ENCODE data around the gene ZCCHC8.
"Not testable (repeated sequence)": the region's sequence is repeated elsewhere in the genome, so short reads cannot be mapped to it uniquely, and the experiment has no call there.

ZCCHC8 gene

DNA sequence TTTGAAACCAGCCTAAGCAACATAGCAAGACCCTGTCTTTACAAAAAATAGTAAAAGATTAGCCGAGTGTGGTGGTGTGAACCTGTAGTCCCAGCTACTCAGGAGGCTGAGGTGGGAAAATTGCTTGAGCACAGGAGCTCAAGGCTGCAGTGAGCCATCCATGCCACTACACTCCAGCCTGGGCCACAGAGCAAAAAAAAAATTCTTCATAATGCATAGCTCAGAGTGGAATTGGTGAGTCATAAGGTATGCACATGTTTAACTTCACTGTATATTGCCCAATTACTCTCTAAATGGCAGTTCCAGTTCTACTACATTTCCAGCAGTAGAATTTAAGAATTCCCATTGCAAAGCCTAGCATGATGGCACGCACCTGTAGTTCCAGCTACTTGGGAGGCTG lies 51.4 kb downstream of the ZCCHC8 start:
- 0 out of 2 replicates have a peak, but pooled peaks have one; percentile 23 for TF ChIP-seq ISL1 (CRISPR knock-in tag; IDR thresholded peaks at IDR 0.05)
- no peak for TF ChIP-seq ZNF565 (CRISPR knock-in tag; conservative IDR thresholded peaks at IDR 0.05; ENCODE audit: low read depth)
- ATAC-seq, result peak; percentile 82

DNA sequence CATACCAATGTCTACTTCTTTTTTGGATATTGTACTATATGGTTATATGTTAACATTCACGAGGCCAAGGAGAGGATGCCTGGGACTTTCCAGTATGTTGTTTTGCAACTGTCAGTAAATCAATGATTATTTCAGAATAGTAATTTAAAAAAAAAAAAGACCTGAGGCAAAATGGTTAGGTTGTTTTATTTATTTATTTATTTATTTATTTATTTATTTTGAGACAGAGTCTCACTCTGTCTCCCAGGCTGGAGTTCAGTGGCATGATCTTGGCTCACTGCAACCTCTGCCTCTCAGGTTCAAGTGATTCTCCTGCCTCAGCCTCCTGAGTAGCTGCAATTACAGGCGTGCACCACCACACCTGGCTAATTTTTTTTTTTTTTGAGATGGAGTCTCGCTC lies 52.9 kb downstream of the ZCCHC8 start:
- not testable (repeated sequence) for ATAC-seq

DNA sequence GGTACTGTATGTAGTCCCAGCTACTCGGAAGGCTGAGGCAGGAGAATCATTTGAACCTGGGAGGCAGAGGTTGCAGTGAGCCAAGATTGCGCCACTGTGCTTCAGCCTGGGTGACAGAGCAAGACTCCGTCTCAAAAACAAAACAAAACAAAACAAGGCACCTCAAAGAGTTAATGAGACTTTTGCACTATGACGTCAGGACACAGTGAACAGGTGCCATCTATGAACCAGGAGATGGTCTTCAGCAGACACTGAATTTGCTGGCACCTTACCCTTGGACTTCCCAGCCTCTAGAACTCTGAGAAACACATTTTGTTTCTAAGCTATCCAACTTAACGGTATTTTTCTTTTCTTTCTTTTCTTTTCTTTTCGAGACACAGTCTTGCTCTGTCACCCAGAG lies 54.3 kb downstream of the ZCCHC8 start:
- not testable (repeated sequence) for ATAC-seq

DNA sequence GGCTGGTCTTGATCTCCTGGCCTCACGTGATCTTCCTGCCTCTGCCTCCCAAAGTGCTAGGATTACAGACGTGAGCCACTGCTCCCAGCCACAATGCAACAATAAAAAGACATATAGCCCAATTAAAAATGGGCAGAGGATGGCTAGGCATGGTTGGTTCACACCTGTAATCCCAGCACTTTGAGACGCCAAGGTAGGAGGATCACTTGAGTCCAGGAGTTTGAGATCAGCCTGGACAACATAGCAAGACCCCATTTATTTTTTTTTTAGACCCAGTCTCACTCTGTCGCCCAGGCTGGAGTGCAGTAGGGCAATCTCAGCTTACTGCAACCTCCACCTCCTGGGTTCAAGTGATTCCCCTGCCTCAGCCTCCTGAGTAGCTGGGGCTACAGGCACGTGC lies 56.7 kb downstream of the ZCCHC8 start:
- not testable (repeated sequence) for ATAC-seq

DNA sequence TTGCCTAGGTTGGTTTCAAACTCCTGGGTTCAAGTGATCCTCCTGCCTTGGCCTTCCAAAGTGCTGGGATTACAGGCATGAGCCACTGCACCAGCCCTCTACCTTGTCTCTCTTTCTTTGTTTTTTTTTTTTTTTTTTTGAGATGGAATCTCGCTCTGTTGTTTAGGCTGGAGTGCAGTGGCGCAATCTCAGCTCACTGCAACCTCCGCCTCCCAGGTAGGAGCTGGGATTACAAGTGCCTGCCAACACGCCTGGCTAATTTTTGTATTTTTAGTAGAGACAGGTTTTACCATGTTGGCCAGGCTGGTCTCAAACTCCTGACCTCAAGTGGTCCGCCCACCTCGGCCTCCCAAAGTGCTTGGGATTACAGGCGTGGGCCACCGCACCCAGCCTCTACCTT lies 61.9 kb downstream of the ZCCHC8 start:
- not testable (repeated sequence) for ATAC-seq

DNA sequence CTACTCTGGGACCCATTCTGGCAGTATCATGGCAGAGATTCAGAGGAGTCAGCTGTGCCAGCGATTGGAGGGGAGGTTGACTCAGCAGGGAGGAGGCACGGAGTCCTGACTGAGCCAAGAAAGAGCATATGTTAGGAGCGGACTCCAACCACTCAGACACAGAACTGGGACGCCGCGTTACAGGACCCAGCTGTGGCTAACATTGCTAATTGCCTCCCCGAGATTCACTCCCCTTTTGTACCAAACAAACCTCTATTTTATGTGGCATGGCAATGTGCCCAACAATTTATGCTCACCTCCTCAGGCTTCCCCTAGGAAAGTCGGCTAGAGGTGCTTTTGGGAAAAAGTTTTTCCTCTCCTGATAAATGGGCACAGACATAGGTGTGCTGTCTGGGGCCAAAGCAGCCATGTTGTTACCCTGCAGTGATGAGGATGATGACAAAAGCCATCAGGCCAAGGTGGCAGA lies 63.0 kb downstream of the ZCCHC8 start:
- peak; percentile 85 for ATAC-seq
- TF ChIP-seq ZFP30 (CRISPR knock-in tag; IDR thresholded peaks at IDR 0.05), result no peak
- TF ChIP-seq ISL1 (CRISPR knock-in tag; IDR thresholded peaks at IDR 0.05), result no peak
- TF ChIP-seq ESRRG (CRISPR knock-in tag; IDR thresholded peaks at IDR 0.05), result no peak
- no peak for TF ChIP-seq GLIS3 (CRISPR knock-in tag; IDR thresholded peaks at IDR 0.05)

DNA sequence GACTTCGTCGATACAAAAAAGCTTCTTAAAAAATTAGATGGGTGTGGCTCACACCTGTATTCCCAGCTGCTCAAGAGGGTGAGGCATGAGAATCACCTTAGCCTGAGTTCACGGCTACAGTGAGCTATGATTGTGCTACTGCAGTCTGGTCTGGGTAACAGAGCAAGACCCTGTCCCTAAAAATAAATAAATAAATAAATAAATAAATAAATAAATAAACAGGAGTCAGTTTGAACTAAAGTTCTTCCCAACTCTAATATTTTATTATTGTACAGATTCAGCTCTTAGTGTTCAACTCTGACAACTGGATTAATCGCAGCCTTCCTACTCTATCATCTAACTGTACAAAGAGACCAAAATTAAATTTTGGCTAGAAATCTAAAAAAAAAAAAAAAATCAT lies 65.5 kb downstream of the ZCCHC8 start:
- ATAC-seq, result no peak
- TF ChIP-seq, protein P1, sequence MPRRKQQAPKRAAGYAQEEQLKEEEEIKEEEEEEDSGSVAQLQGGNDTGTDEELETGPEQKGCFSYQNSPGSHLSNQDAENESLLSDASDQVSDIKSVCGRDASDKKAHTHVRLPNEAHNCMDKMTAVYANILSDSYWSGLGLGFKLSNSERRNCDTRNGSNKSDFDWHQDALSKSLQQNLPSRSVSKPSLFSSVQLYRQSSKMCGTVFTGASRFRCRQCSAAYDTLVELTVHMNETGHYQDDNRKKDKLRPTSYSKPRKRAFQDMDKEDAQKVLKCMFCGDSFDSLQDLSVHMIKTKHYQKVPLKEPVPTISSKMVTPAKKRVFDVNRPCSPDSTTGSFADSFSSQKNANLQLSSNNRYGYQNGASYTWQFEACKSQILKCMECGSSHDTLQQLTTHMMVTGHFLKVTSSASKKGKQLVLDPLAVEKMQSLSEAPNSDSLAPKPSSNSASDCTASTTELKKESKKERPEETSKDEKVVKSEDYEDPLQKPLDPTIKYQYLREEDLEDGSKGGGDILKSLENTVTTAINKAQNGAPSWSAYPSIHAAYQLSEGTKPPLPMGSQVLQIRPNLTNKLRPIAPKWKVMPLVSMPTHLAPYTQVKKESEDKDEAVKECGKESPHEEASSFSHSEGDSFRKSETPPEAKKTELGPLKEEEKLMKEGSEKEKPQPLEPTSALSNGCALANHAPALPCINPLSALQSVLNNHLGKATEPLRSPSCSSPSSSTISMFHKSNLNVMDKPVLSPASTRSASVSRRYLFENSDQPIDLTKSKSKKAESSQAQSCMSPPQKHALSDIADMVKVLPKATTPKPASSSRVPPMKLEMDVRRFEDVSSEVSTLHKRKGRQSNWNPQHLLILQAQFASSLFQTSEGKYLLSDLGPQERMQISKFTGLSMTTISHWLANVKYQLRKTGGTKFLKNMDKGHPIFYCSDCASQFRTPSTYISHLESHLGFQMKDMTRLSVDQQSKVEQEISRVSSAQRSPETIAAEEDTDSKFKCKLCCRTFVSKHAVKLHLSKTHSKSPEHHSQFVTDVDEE (CRISPR knock-in tag; IDR thresholded peaks at IDR 0.05), result no peak
- TF ChIP-seq, protein P2, sequence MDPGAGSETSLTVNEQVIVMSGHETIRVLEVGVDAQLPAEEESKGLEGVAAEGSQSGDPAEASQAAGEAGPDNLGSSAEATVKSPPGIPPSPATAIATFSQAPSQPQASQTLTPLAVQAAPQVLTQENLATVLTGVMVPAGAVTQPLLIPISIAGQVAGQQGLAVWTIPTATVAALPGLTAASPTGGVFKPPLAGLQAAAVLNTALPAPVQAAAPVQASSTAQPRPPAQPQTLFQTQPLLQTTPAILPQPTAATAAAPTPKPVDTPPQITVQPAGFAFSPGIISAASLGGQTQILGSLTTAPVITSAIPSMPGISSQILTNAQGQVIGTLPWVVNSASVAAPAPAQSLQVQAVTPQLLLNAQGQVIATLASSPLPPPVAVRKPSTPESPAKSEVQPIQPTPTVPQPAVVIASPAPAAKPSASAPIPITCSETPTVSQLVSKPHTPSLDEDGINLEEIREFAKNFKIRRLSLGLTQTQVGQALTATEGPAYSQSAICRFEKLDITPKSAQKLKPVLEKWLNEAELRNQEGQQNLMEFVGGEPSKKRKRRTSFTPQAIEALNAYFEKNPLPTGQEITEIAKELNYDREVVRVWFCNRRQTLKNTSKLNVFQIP (CRISPR knock-in tag; IDR thresholded peaks at IDR 0.05; ENCODE audit: borderline replicate concordance, low read depth), result no peak
- TF ChIP-seq ZC3H10 (CRISPR knock-in tag; IDR thresholded peaks at IDR 0.05) (no peak), ZFP30 (CRISPR knock-in tag; IDR thresholded peaks at IDR 0.05) (no peak), SNAI2 (CRISPR knock-in tag; IDR thresholded peaks at IDR 0.05) (no peak), RARB (CRISPR knock-in tag; IDR thresholded peaks at IDR 0.05) (no peak), TCF4 (CRISPR knock-in tag; IDR thresholded peaks at IDR 0.05; ENCODE audit: borderline replicate concordance) (no peak), OSR1 (CRISPR knock-in tag; IDR thresholded peaks at IDR 0.05) (no peak), ESRRG (CRISPR knock-in tag; IDR thresholded peaks at IDR 0.05) (no peak), PPARA (CRISPR knock-in tag; IDR thresholded peaks at IDR 0.05; ENCODE audit: borderline replicate concordance) (no peak), TOX (CRISPR knock-in tag; IDR thresholded peaks at IDR 0.05; ENCODE audit: borderline replicate concordance) (no peak), ZNF8 (CRISPR knock-in tag; IDR thresholded peaks at IDR 0.05) (no peak), ZNF565 (CRISPR knock-in tag; conservative IDR thresholded peaks at IDR 0.05; ENCODE audit: low read depth) (no peak), ZNF70 (CRISPR knock-in tag; IDR thresholded peaks at IDR 0.05) (no peak), CSDC2 (CRISPR knock-in tag; IDR thresholded peaks at IDR 0.05) (no peak)
- TF ChIP-seq, protein P3, sequence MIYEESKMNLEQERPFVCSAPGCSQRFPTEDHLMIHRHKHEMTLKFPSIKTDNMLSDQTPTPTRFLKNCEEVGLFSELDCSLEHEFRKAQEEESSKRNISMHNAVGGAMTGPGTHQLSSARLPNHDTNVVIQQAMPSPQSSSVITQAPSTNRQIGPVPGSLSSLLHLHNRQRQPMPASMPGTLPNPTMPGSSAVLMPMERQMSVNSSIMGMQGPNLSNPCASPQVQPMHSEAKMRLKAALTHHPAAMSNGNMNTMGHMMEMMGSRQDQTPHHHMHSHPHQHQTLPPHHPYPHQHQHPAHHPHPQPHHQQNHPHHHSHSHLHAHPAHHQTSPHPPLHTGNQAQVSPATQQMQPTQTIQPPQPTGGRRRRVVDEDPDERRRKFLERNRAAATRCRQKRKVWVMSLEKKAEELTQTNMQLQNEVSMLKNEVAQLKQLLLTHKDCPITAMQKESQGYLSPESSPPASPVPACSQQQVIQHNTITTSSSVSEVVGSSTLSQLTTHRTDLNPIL (CRISPR knock-in tag; IDR thresholded peaks at IDR 0.05; ENCODE audit: low read depth), result no peak
- TF ChIP-seq, protein P4, sequence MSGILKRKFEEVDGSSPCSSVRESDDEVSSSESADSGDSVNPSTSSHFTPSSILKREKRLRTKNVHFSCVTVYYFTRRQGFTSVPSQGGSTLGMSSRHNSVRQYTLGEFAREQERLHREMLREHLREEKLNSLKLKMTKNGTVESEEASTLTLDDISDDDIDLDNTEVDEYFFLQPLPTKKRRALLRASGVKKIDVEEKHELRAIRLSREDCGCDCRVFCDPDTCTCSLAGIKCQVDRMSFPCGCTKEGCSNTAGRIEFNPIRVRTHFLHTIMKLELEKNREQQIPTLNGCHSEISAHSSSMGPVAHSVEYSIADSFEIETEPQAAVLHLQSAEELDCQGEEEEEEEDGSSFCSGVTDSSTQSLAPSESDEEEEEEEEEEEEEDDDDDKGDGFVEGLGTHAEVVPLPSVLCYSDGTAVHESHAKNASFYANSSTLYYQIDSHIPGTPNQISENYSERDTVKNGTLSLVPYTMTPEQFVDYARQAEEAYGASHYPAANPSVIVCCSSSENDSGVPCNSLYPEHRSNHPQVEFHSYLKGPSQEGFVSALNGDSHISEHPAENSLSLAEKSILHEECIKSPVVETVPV (CRISPR knock-in tag; IDR thresholded peaks at IDR 0.05), result no peak

DNA sequence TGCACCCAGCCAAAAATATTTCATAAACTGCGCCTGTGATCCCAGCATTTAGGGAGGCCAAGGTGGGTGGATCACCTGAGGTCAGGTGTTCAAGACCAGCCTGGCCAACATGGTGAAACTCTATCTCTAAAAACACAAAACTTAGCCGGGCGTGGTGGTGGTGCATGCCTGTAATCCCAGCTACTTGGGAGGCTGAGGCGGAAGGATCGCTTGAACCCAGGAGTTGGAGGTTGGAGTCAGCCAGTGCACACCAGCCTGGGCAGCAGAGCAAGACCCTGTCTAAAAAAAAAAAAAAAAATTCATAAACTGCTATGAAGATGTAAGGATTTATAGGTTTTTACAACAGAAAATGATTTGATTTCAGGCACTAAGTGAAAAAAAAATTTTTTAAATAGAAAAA lies 71.7 kb downstream of the ZCCHC8 start:
- not testable (repeated sequence) for ATAC-seq
